ENCODE results near the gene SETD4. TPM values are rescaled to one million over a fixed set of nuclear protein-coding genes. Genes with fewer than 3 reads are reported as not detected.
"Not testable (repeated sequence)": the region's sequence is repeated elsewhere in the genome, so short reads cannot be mapped to it uniquely, and the experiment has no call there.

SETD4 gene
- total RNA-seq, 1 donor from 2014 or later: 10.6 TPM

GRCh38 chr21:36079671-36080070 is 19.3 kb upstream of the SETD4 start:
- DNase-seq (ENCODE audit: low spot score): no peak
- intact Hi-C loops (cut with DNase I): no loop called here

GRCh38 chr21:36079010-36079649 is 18.8 kb upstream of the SETD4 start:
- peak; percentile 76 for DNase-seq (ENCODE audit: low spot score)
- intact Hi-C loops (cut with DNase I): no loop called here

GRCh38 chr21:36077758-36078157 is 17.4 kb upstream of the SETD4 start:
- intact Hi-C loops (cut with DNase I): no loop called here
- no peak for DNase-seq (ENCODE audit: low spot score)

- intact Hi-C loops (cut with DNase I): no loop called here
- no peak for DNase-seq (ENCODE audit: low spot score)
Observed at GRCh38 chr21:36076878-36077655, 16.7 kb upstream of the SETD4 start.

GRCh38 chr21:36075953-36076352 is 15.6 kb upstream of the SETD4 start:
- no peak for DNase-seq (ENCODE audit: low spot score)
- intact Hi-C loops (cut with DNase I): no loop called here

- intact Hi-C loops (cut with DNase I): no loop called here
- no peak for DNase-seq (ENCODE audit: low spot score)
Observed at GRCh38 chr21:36075171-36075570, 14.8 kb upstream of the SETD4 start.

GRCh38 chr21:36073911-36074310 is 13.6 kb upstream of the SETD4 start:
- intact Hi-C loops (cut with DNase I); DNase-seq (ENCODE audit: low spot score): not testable (repeated sequence)

- no peak for DNase-seq (ENCODE audit: low spot score)
- intact Hi-C loops (cut with DNase I): no loop called here
Observed at GRCh38 chr21:36073181-36073580, 12.9 kb upstream of the SETD4 start.

GRCh38 chr21:36072453-36073162 is 12.3 kb upstream of the SETD4 start:
- intact Hi-C loops (cut with DNase I): no loop called here
- DNase-seq (ENCODE audit: low spot score): no peak

- DNase-seq (ENCODE audit: low spot score): no peak
- intact Hi-C loops (cut with DNase I): no loop called here
Observed at GRCh38 chr21:36070999-36071398, 10.7 kb upstream of the SETD4 start.

- intact Hi-C loops (cut with DNase I): loop anchor here (5.0 kb wide), 1 partner anchor 252 kb away; the partner anchor contains the start of gene MORC3
- peak; percentile 99 for DNase-seq (ENCODE audit: low spot score)
Observed at GRCh38 chr21:36069713-36070583, 9.6 kb upstream of the SETD4 start, which contains the start of gene CBR1. Gene CBR1 (plus strand): TSS chr21:36070024. CDS start chr21:36070116, 92 bp downstream.

- DNase-seq (ENCODE audit: low spot score): no peak
- intact Hi-C loops (cut with DNase I): loop anchor here (5.0 kb wide), 1 partner anchor 253 kb away; the partner anchor contains the start of gene MORC3
Observed at GRCh38 chr21:36068748-36069398, 8.5 kb upstream of the SETD4 start.

GRCh38 chr21:36065497-36066036 is 5.2 kb upstream of the SETD4 start:
- DNase-seq (ENCODE audit: low spot score): no peak
- intact Hi-C loops (cut with DNase I): loop anchor here (5.0 kb wide), 1 partner anchor 257 kb away; the partner anchor contains the start of gene MORC3

GRCh38 chr21:36064085-36064460 is 3.7 kb upstream of the SETD4 start:
- no peak for DNase-seq (ENCODE audit: low spot score)
- intact Hi-C loops (cut with DNase I): loop anchor here (5.0 kb wide), 1 partner anchor 48 kb away; no protein-coding TSS in a partner anchor

GRCh38 chr21:36063375-36064084 is 3.2 kb upstream of the SETD4 start:
- intact Hi-C loops (cut with DNase I): loop anchor here (5.0 kb wide), 1 partner anchor 49 kb away; no protein-coding TSS in a partner anchor
- no peak for DNase-seq (ENCODE audit: low spot score)

GRCh38 chr21:36061445-36061844 is 1.1 kb upstream of the SETD4 start:
- DNase-seq (ENCODE audit: low spot score): no peak
- intact Hi-C loops (cut with DNase I): loop anchor here (5.0 kb wide), 1 partner anchor 51 kb away; no protein-coding TSS in a partner anchor

GRCh38 chr21:36059823-36060158 is 535 bp downstream of the SETD4 start:
- intact Hi-C loops (cut with DNase I): loop anchor here (5.0 kb wide), 1 partner anchor 53 kb away; no protein-coding TSS in a partner anchor
- DNase-seq (ENCODE audit: low spot score): peak; percentile 77

GRCh38 chr21:36055551-36055950 is 4.8 kb downstream of the SETD4 start:
- intact Hi-C loops (cut with DNase I): no loop called here
- no peak for DNase-seq (ENCODE audit: low spot score)

Data from cardiac septum (tissue), 1 donor.